Epidermal melanocyte (primary cell): ENCODE measurements around the gene BLVRA.
A peak's percentile ranks its signal among the peaks of the same experiment; 100 is the strongest.
"Not testable (repeated sequence)": the region's sequence is repeated elsewhere in the genome, so short reads cannot be mapped to it uniquely, and the experiment has no call there.

Source experiments
- DNase-seq: peaks from one replicate; pipeline ENCODE4 v3.0.0; 2011; ENCODE audit warnings: low spot score; ENCODE audit not compliant: insufficient read length

BLVRA gene

DNA sequence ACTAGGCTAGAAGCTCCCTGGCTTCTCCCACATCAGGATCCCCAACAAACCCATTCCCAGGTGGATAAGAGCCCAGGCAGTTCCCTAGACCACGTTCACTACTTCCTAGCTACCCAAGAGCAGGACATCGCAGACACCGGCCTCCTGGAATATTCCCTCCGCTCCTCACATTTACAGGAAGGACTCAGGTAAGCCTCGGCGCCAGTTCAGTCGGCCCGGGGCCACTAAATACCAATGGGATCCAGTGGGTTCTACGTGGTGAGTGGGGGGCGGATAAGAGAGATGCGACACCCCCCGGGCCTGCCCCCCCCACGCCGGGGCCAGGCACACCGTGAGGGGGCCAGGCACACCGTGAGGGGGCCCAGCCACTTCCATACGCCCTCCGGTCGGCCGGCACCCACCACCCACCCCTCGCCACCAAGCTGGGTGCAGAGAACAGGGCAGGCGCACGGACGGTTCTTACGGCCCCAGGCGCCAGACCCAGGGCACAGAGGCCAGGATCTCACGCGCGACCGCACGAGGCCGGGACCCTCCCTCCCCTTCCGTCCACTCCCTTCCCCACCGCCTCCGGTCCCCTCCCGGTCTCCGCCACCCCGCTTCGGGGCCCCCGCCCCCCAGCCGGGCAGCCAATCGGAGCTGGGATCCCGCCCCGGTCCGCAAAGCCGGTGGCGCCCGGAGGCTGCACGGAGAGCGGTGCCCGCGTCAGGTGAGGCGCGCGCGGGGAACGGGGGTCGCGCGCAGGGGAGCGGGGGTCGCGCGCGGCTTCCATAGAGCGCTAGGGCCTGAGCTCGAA, at the start of gene BLVRA:
Gene BLVRA (plus strand): TSS at position 652 of the 793 bp plus-strand sequence. CDS start 12,479 bp downstream, outside the sequence.
- DNase-seq: peak; percentile 81

DNA sequence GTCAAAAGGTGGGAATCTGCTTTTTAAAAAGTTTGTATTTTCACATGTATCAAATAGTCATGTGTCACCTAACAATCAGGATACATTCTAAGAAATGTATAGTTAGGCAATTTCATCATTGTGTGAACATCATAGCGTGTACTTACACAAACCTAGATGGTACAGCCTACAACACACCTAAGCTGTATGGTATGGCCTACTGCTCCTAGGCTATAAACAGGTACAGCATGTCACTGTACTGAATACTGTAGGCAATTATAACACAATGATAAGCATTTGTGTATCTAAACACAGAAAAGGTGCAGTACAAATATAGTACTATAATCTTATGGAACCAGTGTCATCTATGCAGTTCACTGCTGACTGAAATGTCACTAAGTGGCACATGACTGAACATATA, 47.0 kb upstream of the BLVRA start:
- DNase-seq: no peak

- not testable (repeated sequence) for DNase-seq
These were observed 42.5 kb upstream of the BLVRA start for GRCh38 chr7:43715966-43716365.

DNA sequence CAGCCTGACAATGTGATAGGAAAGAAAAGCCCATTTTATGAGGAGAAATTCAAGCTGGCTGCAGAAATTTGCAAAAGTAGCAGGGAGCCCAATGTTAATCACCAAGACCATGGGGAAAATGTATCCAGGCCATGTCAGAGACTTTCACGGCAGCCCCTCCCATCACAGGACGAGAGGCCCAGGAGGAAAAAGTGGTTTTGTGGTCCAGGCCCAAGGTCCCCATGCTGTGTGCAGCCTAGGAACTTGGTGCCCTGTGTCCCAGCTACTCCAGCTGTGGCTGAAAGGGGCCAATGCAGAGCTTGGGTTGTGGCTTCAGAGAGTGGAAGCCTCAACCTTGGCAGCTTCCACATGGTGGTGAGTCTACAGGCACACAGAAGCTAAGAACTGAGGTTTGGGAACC, 41.9 kb upstream of the BLVRA start:
- DNase-seq: no peak

- DNase-seq: peak; percentile 35
These were observed 37.2 kb upstream of the BLVRA start for GRCh38 chr7:43721193-43721806.

- DNase-seq: no peak
These were observed 35.5 kb upstream of the BLVRA start for GRCh38 chr7:43723007-43723341.

DNA sequence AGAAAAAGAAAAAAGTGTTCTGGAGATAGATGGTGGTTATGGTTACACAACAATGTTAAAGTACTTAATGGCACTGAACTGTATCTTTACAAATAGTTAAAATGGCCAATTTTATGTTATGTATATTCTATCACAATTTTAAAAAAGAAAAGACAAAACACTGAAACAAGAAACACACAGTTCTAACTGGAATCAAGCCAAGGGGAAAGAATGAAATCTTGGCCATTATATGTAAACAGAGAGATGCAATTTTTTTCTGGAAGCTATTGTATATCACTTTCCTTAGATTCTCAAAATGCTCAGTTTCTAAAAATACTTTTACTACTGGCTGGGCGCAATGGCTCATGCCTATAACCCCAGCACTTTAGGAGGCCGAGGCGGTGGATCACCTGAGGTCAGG, 33.2 kb upstream of the BLVRA start:
- DNase-seq: no peak

DNA sequence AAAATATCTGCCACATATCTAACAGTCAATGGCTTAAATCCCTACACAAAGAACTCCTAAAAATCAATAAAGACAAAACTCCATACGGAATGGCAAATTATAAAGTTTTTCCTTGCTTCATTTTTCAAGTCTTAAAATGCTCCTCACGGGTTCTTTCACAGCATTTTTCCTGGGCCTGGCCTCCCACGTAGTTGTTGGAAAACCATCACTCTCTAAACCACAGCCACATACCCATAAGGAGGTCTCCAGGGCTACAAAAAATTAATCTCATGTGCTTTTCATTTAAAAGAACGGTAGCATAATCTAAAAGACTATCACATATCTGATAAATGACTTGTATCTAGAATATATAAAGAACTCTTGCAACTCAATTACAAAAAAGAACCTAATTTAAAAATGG, 32.0 kb upstream of the BLVRA start:
- no peak for DNase-seq

GRCh38 chr7:43727003-43727402, 31.5 kb upstream of the BLVRA start:
- no peak for DNase-seq

DNA sequence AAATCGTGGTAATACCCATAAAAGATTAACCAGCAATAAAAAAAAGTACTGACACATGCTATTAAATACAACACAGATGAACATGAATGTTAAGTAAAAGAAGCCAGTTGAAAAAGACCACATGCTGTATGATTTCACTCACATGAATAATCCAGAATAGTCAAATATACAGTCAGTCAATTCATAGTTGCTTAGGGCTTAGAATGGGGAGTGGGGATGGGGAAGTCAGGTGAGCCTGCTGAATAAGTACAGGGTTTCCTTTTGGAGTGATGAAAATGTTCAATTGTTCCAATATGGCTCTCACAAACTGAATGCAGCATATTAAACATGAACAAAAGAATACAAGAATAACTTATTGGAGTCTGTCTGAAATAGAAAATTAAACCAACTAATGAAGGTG, 31.0 kb upstream of the BLVRA start:
- DNase-seq: no peak

DNA sequence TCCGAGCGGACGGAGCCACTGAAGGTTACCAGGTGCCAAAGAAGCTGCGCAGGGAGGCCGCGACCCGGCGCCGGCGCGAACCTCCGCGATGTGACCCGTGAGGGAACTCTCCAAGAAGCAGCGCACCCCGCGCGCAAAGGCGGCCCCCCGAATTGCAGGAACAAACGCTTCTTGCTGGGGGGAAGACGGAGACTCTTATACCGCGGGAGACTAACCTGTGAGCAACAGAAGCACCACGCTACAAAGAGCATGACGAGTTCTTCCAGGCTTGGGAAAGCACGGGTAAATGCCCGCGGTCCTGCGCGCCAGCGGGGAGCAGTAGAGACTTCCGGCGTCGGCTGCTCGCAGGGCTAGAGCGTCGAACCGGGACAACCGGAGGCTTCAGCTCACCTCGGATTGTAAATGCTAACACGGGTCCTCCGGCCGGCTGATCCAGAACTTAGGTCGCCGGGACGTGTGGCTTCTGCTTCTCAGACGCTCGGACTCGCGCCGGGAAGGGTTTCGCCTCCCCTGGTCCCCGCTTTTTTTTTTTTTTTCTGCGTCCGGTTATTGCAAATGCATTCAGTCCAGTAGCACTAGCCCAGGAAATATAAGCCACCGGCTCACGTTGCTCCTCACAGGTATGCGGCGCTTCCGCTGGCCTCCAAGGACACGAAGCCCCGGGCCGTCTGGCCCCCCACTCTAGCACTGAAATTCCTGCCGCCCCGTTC, 29.1 kb upstream of the BLVRA start, which contains the start of gene COA1:
Gene COA1 (minus strand): TSS at position 310 of the 710 bp plus-strand sequence. CDS start 80,909 bp downstream, outside the sequence.
- peak; percentile 53 for DNase-seq

DNA sequence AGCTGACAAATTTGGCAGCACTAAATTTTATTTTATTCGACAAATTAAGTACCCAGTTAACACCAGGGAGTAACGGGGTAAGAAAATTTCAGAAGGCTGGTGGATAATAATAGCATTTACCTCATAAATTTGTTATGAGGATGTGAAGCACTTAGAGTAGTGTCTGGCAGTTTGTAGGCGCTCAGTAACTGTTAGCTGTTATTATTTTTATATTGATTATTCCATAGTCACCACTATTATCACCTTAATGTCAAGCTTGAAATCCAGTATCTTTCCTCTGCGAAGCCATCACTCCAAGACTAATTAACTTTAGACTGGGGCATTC, 28.6 kb upstream of the BLVRA start:
- DNase-seq: no peak

- DNase-seq: not testable (repeated sequence)
These were observed 27.0 kb upstream of the BLVRA start for GRCh38 chr7:43731494-43731893.

- not testable (repeated sequence) for DNase-seq
These were observed 23.7 kb upstream of the BLVRA start for GRCh38 chr7:43734575-43735332.

GRCh38 chr7:43735403-43735801, 23.1 kb upstream of the BLVRA start:
- no peak for DNase-seq

DNA sequence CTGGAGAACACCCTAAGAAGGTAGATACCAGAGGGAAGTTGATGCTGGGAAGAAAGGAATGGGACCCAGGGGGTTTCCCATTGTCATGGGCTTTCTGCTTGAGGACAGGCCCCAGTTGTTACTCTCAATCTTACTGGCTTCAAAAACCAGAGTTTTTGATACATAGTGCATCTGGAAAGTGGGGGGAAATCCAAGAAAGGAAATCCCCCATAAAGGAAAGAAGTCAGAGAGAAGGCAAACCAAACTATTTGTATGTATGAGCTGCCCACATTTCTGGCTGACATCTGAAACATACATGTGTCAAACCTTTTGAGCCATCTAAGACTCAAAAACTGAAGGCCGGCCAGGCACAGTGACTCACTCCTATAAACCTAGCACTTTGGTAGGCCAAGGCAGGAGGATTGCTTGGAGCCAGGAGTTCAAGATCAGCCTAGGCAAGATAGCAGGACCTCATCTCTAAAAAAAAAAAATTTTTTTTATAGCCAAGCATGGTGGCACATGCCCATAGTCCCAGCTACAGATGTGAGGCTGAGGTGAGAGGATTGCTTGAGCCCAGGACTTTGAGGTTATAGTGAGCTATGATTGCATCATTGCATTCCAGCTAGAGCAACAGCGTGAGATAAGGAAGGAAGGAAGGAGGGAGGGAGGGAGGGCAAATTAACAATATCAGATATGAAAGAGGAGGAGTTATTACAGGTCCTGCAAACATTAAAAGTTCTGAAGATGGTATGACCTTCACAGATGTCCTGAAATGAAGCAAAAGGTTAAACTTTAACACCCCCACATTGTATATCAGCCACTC, 22.5 kb upstream of the BLVRA start:
- DNase-seq: no peak

DNA sequence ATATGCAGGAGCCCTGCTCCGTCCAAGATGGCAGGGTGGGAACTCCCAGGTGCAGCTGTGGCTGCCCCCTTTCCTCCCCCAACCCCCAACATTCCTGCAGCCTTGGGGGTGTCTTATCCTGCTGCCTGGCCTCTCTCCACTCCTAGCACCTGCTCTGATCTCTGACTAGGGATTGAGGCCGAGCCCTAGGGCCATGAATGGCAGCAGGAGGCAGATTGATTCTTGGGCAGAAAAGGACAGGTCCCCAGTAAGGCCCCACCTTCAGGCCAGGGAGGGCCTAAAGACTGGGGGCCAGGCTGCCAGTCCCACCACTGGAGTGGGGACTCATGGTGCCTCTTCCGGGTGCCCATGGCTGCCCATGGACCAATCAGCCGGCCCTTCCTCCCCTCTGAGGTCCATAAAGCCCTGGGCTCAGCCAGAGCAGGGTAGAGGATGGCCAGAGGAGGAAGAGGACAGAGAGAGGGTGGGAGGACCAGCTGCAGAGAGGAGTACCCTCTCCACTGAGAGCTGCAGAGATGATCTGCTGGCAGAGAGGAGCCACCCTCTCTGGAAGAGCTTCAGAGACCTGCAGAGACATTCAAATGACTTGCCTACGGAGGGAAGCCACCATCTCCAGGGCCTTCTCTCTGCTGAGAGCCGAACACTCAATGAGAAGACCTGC, 20.9 kb upstream of the BLVRA start:
- no peak for DNase-seq

DNA sequence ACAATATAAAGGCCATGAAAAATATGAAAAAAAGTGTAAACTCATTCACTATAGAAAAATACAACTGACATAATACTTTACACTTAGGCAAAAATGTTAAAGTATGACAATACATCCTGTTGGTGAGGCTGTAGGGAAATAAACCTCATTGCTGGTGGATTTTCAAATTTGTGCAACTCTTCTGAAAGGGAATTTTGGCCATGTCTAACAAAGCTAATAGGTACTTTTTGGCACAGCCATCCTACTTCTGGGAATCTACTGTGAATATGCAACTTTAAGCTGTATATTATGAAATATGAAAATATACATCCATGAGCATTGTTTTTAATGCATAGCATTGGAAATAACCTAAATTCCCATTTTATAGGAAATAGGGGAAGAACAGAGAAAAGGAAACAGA, 15.8 kb upstream of the BLVRA start:
- no peak for DNase-seq

DNA sequence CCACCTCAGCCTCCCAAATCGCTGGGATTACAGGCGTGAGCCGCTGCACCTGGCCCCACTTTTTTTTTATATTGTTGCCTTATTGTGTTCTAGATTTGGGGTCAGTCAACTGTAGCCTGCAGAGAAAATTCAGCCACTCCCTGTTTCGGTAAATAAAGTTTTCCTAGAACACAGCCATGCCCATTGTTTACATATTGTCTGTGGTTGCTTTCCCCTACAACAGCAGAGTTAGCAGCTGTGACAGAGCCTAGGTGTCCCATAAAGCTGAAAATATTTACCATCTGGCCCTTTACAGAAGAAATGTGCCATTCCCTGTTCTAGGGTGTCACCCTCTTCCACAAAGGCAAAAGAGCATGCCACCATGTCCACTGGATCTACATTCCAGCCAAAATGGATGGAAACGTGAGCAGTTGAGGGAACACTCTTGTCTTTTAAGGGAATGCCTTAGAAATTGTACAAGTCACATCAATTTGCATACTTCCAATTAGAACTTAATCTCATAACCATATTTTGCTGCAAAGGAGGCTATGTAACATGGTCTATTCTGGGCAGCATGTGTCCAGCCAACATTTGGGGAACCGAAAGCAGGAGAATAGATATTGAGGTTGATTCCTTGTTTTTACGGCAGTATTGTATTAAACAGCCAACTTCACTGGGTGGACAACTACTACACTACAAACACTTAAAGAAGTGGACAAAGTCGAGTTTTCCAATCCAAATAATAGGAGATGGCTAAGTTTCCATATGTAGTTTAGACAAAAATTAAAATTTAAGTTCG, 11.0 kb upstream of the BLVRA start:
- DNase-seq: no peak
